Measurements from ENCODE around the gene ORM2. TPM values are rescaled to one million over a fixed set of nuclear protein-coding genes. Genes with fewer than 3 reads are reported as not detected.

The ORM2 gene
- total and polyA plus RNA-seq, 2 of the 13 experiments (the other 11 are each of a cell fraction or from before 2014, with no cell fraction given): 565 to 824 TPM

DNA sequence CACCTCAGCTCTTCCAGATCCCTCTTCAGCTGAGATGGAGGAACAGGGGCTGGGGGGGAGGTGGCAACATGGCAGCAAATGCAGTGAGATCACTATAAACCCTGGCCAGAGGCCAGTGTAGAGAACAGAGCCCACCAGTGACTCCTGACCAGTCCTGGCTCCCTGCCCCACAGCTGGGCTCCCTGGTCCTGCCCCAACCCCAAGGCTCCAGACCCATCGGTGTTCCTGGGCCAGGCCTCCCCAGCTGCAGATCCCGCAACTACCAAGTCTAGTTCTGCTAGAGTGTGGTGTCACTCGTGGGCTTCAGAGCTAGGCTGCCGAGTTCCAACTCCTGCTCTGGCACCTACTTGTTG is 41.3 kb downstream of the ORM2 start:
- no peaks in the 10 kb centered on the region for H3K27me3 ChIP-seq (ENCODE audit: control insufficient read depth in 1 of 2, insufficient read depth in 2 of 2, low read length in 2 of 2)
- H3K9me3 ChIP-seq (ENCODE audit: low read length): no peaks in the 10 kb centered on the region
- ATAC-seq: no peak
- no peaks in the 10 kb centered on the region for H4K20me1 ChIP-seq (ENCODE audit: insufficient read depth, low read length)
- H3K4me3 ChIP-seq (replicated peaks in 1 of 3; ENCODE audit: insufficient read depth in 1 of 3, low read depth in 2 of 3, low read length in 3 of 3): no peak overlapping the region
- H3K4me1 ChIP-seq (ENCODE audit: insufficient read depth, low read length): no peaks in the 10 kb centered on the region; the same call in 1 of the 2 replicates
- no peak for DNase-seq (ENCODE audit: low spot score)
- TF ChIP-seq ZNF225 (CRISPR knock-in tag; IDR thresholded peaks at IDR 0.05) (no peak), ZNF83 (CRISPR knock-in tag; IDR thresholded peaks at IDR 0.05; ENCODE audit: borderline replicate concordance) (no peak)
- TF ChIP-seq, protein P1, sequence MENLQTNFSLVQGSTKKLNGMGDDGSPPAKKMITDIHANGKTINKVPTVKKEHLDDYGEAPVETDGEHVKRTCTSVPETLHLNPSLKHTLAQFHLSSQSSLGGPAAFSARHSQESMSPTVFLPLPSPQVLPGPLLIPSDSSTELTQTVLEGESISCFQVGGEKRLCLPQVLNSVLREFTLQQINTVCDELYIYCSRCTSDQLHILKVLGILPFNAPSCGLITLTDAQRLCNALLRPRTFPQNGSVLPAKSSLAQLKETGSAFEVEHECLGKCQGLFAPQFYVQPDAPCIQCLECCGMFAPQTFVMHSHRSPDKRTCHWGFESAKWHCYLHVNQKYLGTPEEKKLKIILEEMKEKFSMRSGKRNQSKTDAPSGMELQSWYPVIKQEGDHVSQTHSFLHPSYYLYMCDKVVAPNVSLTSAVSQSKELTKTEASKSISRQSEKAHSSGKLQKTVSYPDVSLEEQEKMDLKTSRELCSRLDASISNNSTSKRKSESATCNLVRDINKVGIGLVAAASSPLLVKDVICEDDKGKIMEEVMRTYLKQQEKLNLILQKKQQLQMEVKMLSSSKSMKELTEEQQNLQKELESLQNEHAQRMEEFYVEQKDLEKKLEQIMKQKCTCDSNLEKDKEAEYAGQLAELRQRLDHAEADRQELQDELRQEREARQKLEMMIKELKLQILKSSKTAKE (CRISPR knock-in tag; IDR thresholded peaks at IDR 0.05; ENCODE audit: borderline replicate concordance): no peak
- no peak overlapping the region for H3K27ac ChIP-seq (ENCODE audit: extremely low read length, insufficient read depth, low read length)
- H3K4me2 ChIP-seq (ENCODE audit: low read depth, low read length): no peak overlapping the region
- no TSS peak for BruUV-seq (replicated peaks)
- POLR2A ChIA-PET: no interaction called here
- no peak for FAIRE-seq
- in situ Hi-C loops (cut with HindIII; ENCODE audit: extremely low pct_ligation_motif_present, low pct_unique_long_range_greater_than_20kb): no loop called here
- H3K36me3 ChIP-seq (replicated peaks in 1 of 2; ENCODE audit: control insufficient read depth in 1 of 2, insufficient read depth in 2 of 2, low read length in 2 of 2): peaks cover 0 to 13% of the 10 kb centered on the region in 2 experiments; a peak in 2 of 5 replicates
- H3K9ac ChIP-seq (ENCODE audit: insufficient read depth, low read depth, low read length): no peak overlapping the region
- CTCF ChIA-PET (ENCODE audit: low intra/inter-chr PET ratio, low total read pairs): no interaction called here
- no peak overlapping the region for H2AFZ ChIP-seq (ENCODE audit: low read length)
- intact Hi-C loops (cut with micrococcal nuclease; ENCODE audit: unreplicated experiment): no loop called here
- WGBS (ENCODE audit: low lambda C conversion rate): no CpG with 5 or more reads among the region's 4 CpGs
- no peaks in the 10 kb centered on the region for H3K79me2 ChIP-seq (ENCODE audit: insufficient read depth, low read length)

DNA sequence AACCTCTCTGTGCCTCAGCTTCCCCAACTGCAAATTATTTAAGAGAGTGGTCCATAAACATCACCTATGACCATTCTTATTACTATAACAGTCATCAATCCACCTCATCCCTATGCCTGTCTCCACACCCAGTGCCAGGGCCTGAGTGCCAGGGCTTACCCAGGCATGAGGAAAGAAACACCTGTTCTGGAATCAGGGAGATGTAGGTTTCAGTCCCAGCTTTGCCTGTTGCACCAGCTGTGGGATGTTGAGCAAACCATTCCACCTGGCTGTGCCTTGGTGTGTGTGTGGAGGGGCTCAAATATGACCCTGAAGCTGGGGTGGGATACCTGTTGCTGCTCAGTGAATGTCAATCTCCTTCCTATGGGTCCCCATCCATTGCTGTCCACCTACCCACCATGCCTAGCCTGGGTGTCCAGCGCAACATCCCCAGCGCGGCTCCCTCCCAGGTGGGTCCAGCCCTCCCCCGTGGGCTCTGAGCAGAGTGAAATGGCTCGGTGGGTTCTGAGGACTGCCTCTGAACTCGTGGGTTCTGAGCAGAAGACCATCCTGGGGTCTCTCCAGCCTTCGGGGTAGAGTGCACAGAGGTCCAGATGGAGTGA is 41.8 kb downstream of the ORM2 start:
- FAIRE-seq (no peak), ATAC-seq (no peak), DNase-seq (ENCODE audit: low spot score) (no peak)
- Histone ChIP-seq H4K20me1 (ENCODE audit: insufficient read depth, low read length) (no peaks in the 10 kb centered on the region), H3K27me3 (ENCODE audit: control insufficient read depth in 1 of 2, insufficient read depth in 2 of 2, low read length in 2 of 2) (no peaks in the 10 kb centered on the region), H3K27ac (ENCODE audit: extremely low read length, insufficient read depth, low read length) (no peak overlapping the region), H3K9me3 (ENCODE audit: low read length) (no peaks in the 10 kb centered on the region), H3K79me2 (ENCODE audit: insufficient read depth, low read length) (no peaks in the 10 kb centered on the region), H2AFZ (ENCODE audit: low read length) (no peak overlapping the region), H3K4me1 (ENCODE audit: insufficient read depth, low read length) (no peaks in the 10 kb centered on the region; the same call in 1 of the 2 replicates), H3K4me3 (replicated peaks in 1 of 3; ENCODE audit: insufficient read depth in 1 of 3, low read depth in 2 of 3, low read length in 3 of 3) (no peak overlapping the region), H3K9ac (ENCODE audit: insufficient read depth, low read depth, low read length) (no peak overlapping the region), H3K4me2 (ENCODE audit: low read depth, low read length) (no peak overlapping the region), H3K36me3 (replicated peaks in 1 of 2; ENCODE audit: control insufficient read depth in 1 of 2, insufficient read depth in 2 of 2, low read length in 2 of 2) (peaks cover 0 to 13% of the 10 kb centered on the region in 2 experiments; a peak in 2 of 5 replicates)
- WGBS (ENCODE audit: low lambda C conversion rate): no CpG with 5 or more reads among the region's 7 CpGs
- TF ChIP-seq, protein P2, sequence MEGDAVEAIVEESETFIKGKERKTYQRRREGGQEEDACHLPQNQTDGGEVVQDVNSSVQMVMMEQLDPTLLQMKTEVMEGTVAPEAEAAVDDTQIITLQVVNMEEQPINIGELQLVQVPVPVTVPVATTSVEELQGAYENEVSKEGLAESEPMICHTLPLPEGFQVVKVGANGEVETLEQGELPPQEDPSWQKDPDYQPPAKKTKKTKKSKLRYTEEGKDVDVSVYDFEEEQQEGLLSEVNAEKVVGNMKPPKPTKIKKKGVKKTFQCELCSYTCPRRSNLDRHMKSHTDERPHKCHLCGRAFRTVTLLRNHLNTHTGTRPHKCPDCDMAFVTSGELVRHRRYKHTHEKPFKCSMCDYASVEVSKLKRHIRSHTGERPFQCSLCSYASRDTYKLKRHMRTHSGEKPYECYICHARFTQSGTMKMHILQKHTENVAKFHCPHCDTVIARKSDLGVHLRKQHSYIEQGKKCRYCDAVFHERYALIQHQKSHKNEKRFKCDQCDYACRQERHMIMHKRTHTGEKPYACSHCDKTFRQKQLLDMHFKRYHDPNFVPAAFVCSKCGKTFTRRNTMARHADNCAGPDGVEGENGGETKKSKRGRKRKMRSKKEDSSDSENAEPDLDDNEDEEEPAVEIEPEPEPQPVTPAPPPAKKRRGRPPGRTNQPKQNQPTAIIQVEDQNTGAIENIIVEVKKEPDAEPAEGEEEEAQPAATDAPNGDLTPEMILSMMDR (CRISPR knock-in tag; IDR thresholded peaks at IDR 0.05): no peak
- TF ChIP-seq, protein P3, sequence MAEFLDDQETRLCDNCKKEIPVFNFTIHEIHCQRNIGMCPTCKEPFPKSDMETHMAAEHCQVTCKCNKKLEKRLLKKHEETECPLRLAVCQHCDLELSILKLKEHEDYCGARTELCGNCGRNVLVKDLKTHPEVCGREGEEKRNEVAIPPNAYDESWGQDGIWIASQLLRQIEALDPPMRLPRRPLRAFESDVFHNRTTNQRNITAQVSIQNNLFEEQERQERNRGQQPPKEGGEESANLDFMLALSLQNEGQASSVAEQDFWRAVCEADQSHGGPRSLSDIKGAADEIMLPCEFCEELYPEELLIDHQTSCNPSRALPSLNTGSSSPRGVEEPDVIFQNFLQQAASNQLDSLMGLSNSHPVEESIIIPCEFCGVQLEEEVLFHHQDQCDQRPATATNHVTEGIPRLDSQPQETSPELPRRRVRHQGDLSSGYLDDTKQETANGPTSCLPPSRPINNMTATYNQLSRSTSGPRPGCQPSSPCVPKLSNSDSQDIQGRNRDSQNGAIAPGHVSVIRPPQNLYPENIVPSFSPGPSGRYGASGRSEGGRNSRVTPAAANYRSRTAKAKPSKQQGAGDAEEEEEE (CRISPR knock-in tag; IDR thresholded peaks at IDR 0.05; ENCODE audit: borderline replicate concordance): no peak
- no peak for TF ChIP-seq ZKSCAN1 (IDR thresholded peaks at IDR 0.05; ENCODE audit: low read length)
- TF ChIP-seq, protein P4, sequence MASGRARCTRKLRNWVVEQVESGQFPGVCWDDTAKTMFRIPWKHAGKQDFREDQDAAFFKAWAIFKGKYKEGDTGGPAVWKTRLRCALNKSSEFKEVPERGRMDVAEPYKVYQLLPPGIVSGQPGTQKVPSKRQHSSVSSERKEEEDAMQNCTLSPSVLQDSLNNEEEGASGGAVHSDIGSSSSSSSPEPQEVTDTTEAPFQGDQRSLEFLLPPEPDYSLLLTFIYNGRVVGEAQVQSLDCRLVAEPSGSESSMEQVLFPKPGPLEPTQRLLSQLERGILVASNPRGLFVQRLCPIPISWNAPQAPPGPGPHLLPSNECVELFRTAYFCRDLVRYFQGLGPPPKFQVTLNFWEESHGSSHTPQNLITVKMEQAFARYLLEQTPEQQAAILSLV (CRISPR knock-in tag; IDR thresholded peaks at IDR 0.05; ENCODE audit: borderline replicate concordance): no peak
- TF ChIP-seq ZNF292 (CRISPR knock-in tag; IDR thresholded peaks at IDR 0.05; ENCODE audit: borderline replicate concordance, low read depth): no peak
- TF ChIP-seq, protein P5, sequence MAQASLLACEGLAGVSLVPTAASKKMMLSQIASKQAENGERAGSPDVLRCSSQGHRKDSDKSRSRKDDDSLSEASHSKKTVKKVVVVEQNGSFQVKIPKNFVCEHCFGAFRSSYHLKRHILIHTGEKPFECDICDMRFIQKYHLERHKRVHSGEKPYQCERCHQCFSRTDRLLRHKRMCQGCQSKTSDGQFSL (CRISPR knock-in tag; IDR thresholded peaks at IDR 0.05): no peak
- ChIA-PET CTCF (ENCODE audit: low intra/inter-chr PET ratio, low total read pairs) (no interaction called here), POLR2A (no interaction called here)
- intact Hi-C loops (cut with micrococcal nuclease; ENCODE audit: unreplicated experiment): no loop called here
- no TSS peak for BruUV-seq (replicated peaks)
- in situ Hi-C loops (cut with HindIII; ENCODE audit: extremely low pct_ligation_motif_present, low pct_unique_long_range_greater_than_20kb): no loop called here

All from HepG2 (cell line).